Diencephalon (tissue), 1 donor: Measurements from ENCODE around the gene NKD1. TPM values are rescaled to one million over a fixed set of nuclear protein-coding genes. Genes with fewer than 3 reads are reported as not detected.

Experiments
- total RNA-seq: library from RNA; depleted of rRNA; stranded (reverse); fragments of >200 nt; gene quantifications from one replicate; pipeline ENCODE4 v1.2.3, GENCODE V29; 2014

NKD1 gene, protein sequence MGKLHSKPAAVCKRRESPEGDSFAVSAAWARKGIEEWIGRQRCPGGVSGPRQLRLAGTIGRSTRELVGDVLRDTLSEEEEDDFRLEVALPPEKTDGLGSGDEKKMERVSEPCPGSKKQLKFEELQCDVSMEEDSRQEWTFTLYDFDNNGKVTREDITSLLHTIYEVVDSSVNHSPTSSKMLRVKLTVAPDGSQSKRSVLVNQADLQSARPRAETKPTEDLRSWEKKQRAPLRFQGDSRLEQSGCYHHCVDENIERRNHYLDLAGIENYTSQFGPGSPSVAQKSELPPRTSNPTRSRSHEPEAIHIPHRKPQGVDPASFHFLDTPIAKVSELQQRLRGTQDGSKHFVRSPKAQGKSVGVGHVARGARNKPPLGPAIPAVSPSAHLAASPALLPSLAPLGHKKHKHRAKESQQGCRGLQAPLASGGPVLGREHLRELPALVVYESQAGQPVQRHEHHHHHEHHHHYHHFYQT
- total RNA-seq, result 10.6 TPM

DNA sequence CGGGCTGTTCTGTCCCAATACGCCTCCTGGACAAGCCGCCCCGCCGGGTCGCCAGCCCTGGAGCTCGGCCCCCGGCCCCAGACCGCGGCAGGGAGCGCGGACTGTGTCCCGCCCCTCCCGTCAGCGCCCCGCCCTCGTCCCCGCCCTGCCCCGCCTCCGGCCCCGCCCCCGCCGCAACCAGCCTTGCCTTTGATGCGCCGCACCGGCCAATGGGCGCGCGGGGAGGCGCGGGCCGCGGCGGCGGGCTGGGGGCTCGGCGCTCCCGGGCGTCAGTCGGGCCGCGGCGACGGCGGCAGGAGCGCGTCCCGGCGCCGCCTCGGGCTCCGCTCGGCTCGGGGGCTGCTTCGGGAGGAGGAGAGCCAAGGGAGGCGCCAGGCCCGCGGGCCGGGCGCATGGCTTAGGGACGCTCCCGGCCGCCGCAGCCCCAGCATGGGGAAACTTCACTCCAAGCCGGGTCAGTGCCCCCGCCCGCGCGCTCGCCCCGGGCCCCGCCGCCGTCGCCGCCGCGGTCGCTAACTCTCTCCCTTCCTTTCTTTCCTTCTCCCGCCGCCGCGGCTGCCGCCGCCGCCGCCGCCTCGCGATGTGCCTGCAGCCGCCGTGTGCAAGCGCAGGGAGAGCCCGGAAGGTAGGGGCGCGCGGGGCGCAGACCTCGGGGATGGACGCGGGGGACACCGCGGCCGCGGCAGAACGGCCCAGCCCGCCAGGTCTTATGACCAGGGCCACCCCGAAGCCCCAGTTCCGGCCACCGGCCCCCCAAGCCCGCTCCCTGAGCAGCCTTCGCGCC lies at the start of gene NKD1:
TSS of gene NKD1 (plus strand) at position 272 of the 784 bp plus-strand sequence. CDS start at position 430, 158 bp downstream.

DNA sequence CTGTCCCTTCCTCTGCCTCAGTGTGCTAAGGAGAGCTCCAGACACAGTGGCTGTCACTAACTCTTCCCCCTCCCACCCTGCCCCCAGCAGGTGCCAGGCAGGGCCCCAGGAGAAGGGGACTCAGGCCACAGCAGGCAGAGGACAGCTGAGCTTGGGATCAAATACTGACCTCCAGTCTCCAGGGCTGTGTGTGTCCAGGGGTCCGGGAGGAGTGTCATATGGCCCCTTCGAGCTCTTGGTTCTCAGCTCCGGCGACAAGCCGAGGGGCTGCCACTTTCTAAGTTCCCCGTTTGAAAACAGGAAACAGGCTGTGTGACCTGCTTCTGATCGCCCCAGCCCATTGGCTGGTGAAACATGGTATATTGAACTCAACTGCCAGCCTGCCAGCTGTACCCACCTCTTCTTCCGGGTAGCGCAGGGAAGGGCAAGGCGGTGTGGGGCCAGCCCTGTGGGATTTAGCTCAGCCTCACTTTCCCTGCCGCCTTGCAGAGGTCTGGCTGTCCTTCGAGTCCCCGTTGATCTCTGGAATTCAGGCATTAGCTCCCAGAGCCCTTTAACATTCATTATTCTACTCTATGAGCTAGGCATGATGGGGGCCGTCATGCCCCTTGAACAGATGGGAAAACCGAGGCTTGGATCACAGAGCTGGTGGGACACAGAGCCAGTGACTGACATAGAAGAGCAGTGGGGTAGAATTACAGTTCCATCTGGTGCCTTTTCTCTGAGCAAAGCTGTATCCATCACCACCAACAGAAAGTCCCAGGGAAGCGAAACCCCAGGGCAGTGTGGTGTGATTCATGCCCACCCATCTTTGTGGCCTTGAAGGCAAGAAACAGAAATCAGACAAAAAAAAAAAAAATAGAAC lies 133.1 kb downstream of the NKD1 start, which contains the start of gene SNX20:
TSS of gene SNX20 (minus strand) at position 292 of the 865 bp plus-strand sequence. CDS start 3,786 bp downstream, outside the sequence.

DNA sequence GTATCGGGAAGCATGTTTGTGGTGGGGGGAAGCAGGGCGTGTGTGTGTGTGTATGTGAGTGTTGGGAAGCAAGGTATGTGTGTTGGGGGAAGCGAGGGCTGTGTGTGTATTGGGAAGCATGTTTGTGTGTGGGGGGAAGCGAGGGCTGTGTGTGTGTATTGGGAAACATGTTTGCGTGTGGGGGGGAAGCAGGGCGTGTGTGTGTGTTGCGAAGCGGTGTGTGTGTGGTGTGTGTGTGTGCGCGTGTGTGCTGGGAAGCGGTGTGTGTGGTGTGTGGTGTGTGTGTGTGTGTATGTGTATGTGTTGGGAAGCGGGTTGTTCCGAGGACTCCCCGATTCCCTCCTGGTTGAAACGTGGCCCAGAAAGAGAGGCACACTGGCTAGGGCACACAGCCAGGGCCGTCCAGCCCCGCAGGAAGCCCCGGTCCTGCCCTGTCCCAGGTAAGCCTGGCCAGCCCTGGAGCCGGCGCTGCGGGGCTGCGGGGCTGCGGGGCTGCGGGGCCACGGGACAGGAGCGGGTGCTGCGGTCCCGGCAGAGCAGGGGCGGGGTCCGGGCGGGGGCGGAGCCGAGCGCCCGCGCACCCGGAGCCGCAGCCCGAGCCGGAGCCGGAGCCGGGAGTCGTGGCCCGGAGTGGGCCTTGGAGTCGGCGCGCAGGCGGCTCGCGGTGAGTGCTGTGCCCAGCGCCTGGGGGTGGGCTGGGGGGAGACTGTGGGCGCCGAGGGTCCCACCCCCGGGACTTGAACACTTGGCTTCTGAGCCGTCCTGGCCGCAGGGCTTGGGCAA lies 145.0 kb downstream of the NKD1 start, which contains the start of gene NOD2:
TSS of gene NOD2 (plus strand) at position 608 of the 783 bp plus-strand sequence. CDS start 5,890 bp downstream, outside the sequence.

Other genes starting within 250 kb of the NKD1 start
- 55.8 TPM for gene BRD7, start 179.4 kb upstream of the NKD1 start, total RNA-seq
- 0.46 TPM for gene SNX20, start 132.9 kb downstream of the NKD1 start, total RNA-seq
- 0.69 TPM for gene NOD2, start 145.2 kb downstream of the NKD1 start, total RNA-seq
- gene CYLD, start 193.7 kb downstream of the NKD1 start, total RNA-seq, result 58.1 TPM